HEK293 (cell line): ENCODE results near the gene XPNPEP2.

Experiments
- CTCF ChIA-PET: fragments of 350-600 bp; formaldehyde crosslinking; extraction: SDS; loops from one replicate; lab custom pipeline; 2021; ENCODE audit warnings: antibody characterized with exemption; lab: Yijun Ruan, JAX
- POLR2A ChIA-PET: fragments of 300-600 bp; formaldehyde crosslinking; extraction: SDS; loops from one replicate; lab custom pipeline; 2020; ENCODE audit warnings: antibody characterized with exemption, inconsistent platforms; lab: Yijun Ruan, JAX
- H3K27ac ChIP-seq: fragments of 200-500 bp; sonication (Bioruptor generic); 2 replicates; pipeline ENCODE4 v1.5.1; 2014; ENCODE audit warnings: low read depth, low read length, control low read depth, inconsistent platforms; ENCODE audit errors: extremely low read depth
- H3K36me3 ChIP-seq, 2 experiments: fragments of 200-500 bp in 1 of 2; sonication (Bioruptor generic) in 1 of 2; 1 replicate in 1 of 2; 2 replicates in 1 of 2; pipeline ENCODE4 v1.5.1; 2014 to 2017; ENCODE audit warnings: inconsistent platforms in 2 of 2, low read length in 2 of 2; ENCODE audit not compliant: control insufficient read depth in 2 of 2, insufficient read depth in 1 of 2
- H3K4me1 ChIP-seq: fragments of 200-500 bp; sonication (Bioruptor generic); 2 replicates; pipeline ENCODE4 v1.5.1; 2014; ENCODE audit warnings: mild to moderate bottlenecking, low read length, inconsistent platforms; ENCODE audit not compliant: control insufficient read depth, insufficient read depth
- H3K4me3 ChIP-seq: 2 replicates; pipeline ENCODE4 v1.5.1; 2011; ENCODE audit warnings: low read depth, mild to moderate bottlenecking, control low read depth, low read length, moderate library complexity
- H3K9me3 ChIP-seq: fragments of 200-500 bp; sonication (Bioruptor generic); 2 replicates; pipeline ENCODE4 v1.5.1; 2014; ENCODE audit warnings: low read depth, low read length, inconsistent platforms; ENCODE audit not compliant: control insufficient read depth, insufficient read depth
- KLF7 ChIP-seq: fragments of 450-650 bp; formaldehyde crosslinking; IDR thresholded peaks from 2 replicates; pipeline ENCODE4 v1.5.1; 2016; ENCODE audit warnings: missing biosample characterization, missing genetic modification characterization, borderline replicate concordance
- SCRT1 ChIP-seq: fragments of 450-650 bp; formaldehyde crosslinking; IDR thresholded peaks from 2 replicates; pipeline ENCODE4 v1.5.1; 2016; ENCODE audit warnings: missing biosample characterization, missing genetic modification characterization, borderline replicate concordance
- ZBTB20 ChIP-seq: fragments of 450-650 bp; formaldehyde crosslinking; IDR thresholded peaks from 2 replicates; pipeline ENCODE4 v1.5.1; 2016; ENCODE audit warnings: missing biosample characterization, missing genetic modification characterization
- ZBTB6 ChIP-seq: fragments of 450-650 bp; formaldehyde crosslinking; IDR thresholded peaks from 2 replicates; pipeline ENCODE4 v1.5.1; 2017; ENCODE audit warnings: missing biosample characterization, missing genetic modification characterization
- ZFP41 ChIP-seq: fragments of 450-650 bp; formaldehyde crosslinking; IDR thresholded peaks from 2 replicates; pipeline ENCODE4 v1.5.1; 2016; ENCODE audit warnings: missing biosample characterization, missing genetic modification characterization, borderline replicate concordance
- ZNF248 ChIP-seq: fragments of 450-650 bp; formaldehyde crosslinking; IDR thresholded peaks from 2 replicates; pipeline ENCODE4 v1.5.1; 2017; ENCODE audit warnings: missing biosample characterization, missing genetic modification characterization
- ZNF266 ChIP-seq: fragments of 450-650 bp; formaldehyde crosslinking; IDR thresholded peaks from 2 replicates; pipeline ENCODE4 v1.5.1; 2016; ENCODE audit warnings: missing biosample characterization, missing genetic modification characterization, low read depth
- ZNF394 ChIP-seq: fragments of 450-650 bp; formaldehyde crosslinking; IDR thresholded peaks from 2 replicates; pipeline ENCODE4 v1.5.1; 2016; ENCODE audit warnings: missing biosample characterization, missing genetic modification characterization, mild to moderate bottlenecking, moderate library complexity, borderline replicate concordance
- ZNF501 ChIP-seq: fragments of 450-650 bp; formaldehyde crosslinking; IDR thresholded peaks from 2 replicates; pipeline ENCODE4 v1.5.1; 2016; ENCODE audit warnings: missing biosample characterization, missing genetic modification characterization
- ZNF510 ChIP-seq: fragments of 450-650 bp; formaldehyde crosslinking; IDR thresholded peaks from 2 replicates; pipeline ENCODE4 v1.5.1; 2018; ENCODE audit warnings: mild to moderate bottlenecking, missing genetic modification characterization, missing biosample characterization; ENCODE audit not compliant: insufficient replicate concordance
- ZNF555 ChIP-seq: fragments of 450-650 bp; formaldehyde crosslinking; conservative IDR thresholded peaks from 2 replicates; pipeline ENCODE4 v1.5.1; 2017; ENCODE audit warnings: missing biosample characterization, mild to moderate bottlenecking, missing genetic modification characterization, inconsistent platforms
- ZNF626 ChIP-seq: fragments of 450-650 bp; sonication (Bioruptor Pico); formaldehyde crosslinking; IDR thresholded peaks from 2 replicates; pipeline ENCODE4 v1.5.1; 2018; ENCODE audit warnings: missing biosample characterization, missing genetic modification characterization, inconsistent platforms
- ZNF692 ChIP-seq: fragments of 450-650 bp; formaldehyde crosslinking; IDR thresholded peaks from 2 replicates; pipeline ENCODE4 v1.5.1; 2016; ENCODE audit warnings: missing biosample characterization, missing genetic modification characterization
- ZNF837 ChIP-seq: fragments of 450-650 bp; formaldehyde crosslinking; IDR thresholded peaks from 2 replicates; pipeline ENCODE4 v1.5.1; 2016; ENCODE audit warnings: missing biosample characterization, missing genetic modification characterization
- ZSCAN30 ChIP-seq: fragments of 450-650 bp; IDR thresholded peaks from 2 replicates; pipeline ENCODE4 v1.5.1; 2018; ENCODE audit warnings: missing biosample characterization, mild to moderate bottlenecking, missing genetic modification characterization, moderate library complexity
- ZSCAN4 ChIP-seq: fragments of 450-650 bp; formaldehyde crosslinking; IDR thresholded peaks from 2 replicates; pipeline ENCODE4 v1.5.1; 2017; ENCODE audit warnings: missing biosample characterization, missing genetic modification characterization
- TF ChIP-seq, protein P1 (sequence below): fragments of 450-650 bp; formaldehyde crosslinking; IDR thresholded peaks from 2 replicates; pipeline ENCODE4 v1.5.1; 2016; ENCODE audit warnings: missing biosample characterization, missing genetic modification characterization

Gene XPNPEP2

GRCh38 chrX:129749069-129749468, 10.3 kb downstream of the XPNPEP2 start (continued):
- TF ChIP-seq ZSCAN30 (tag by site-specific recombination) (no peak), KLF7 (no peak), ZNF626 (tag by site-specific recombination) (no peak), ZBTB20 (tag by site-specific recombination) (no peak), ZNF555 (tag by site-specific recombination) (no peak), ZNF837 (tag by site-specific recombination) (no peak)

- no peak overlapping the region for H3K4me3 ChIP-seq
- no peak overlapping the region for H3K27ac ChIP-seq
- no peaks in the 10 kb centered on the region for H3K36me3 ChIP-seq
- H3K9me3 ChIP-seq, result no peaks in the 10 kb centered on the region
- no peaks in the 10 kb centered on the region for H3K4me1 ChIP-seq
- POLR2A ChIA-PET, result no interaction called here
- CTCF ChIA-PET, result interaction anchor here (0.6 to 1.3 kb wide), 2 partner anchors 25 to 67 kb away, joined by 4 to 6 read pairs; no protein-coding TSS in a partner anchor
- TF ChIP-seq ZNF501 (no peak), ZNF394 (tag by site-specific recombination) (no peak), ZNF510 (tag by site-specific recombination) (no peak), ZNF266 (tag by site-specific recombination) (no peak), ZNF248 (tag by site-specific recombination) (no peak), SCRT1 (tag by site-specific recombination) (no peak), ZSCAN4 (tag by site-specific recombination) (no peak), ZNF692 (tag by site-specific recombination) (no peak)
- TF ChIP-seq, protein P1, sequence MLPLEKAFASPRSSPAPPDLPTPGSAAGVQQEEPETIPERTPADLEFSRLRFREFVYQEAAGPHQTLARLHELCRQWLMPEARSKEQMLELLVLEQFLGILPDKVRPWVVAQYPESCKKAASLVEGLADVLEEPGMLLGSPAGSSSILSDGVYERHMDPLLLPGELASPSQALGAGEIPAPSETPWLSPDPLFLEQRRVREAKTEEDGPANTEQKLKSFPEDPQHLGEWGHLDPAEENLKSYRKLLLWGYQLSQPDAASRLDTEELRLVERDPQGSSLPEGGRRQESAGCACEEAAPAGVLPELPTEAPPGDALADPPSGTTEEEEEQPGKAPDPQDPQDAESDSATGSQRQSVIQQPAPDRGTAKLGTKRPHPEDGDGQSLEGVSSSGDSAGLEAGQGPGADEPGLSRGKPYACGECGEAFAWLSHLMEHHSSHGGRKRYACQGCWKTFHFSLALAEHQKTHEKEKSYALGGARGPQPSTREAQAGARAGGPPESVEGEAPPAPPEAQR (tag by site-specific recombination), result no peak
Measured at GRCh38 chrX:129750971-129751370, 12.2 kb downstream of the XPNPEP2 start.

- Histone ChIP-seq H3K4me3 (no peak overlapping the region), H3K4me1 (no peaks in the 10 kb centered on the region), H3K36me3 (no peaks in the 10 kb centered on the region), H3K27ac (no peak overlapping the region), H3K9me3 (no peaks in the 10 kb centered on the region)
- 0 out of 2 replicates have a peak, but pooled peaks have one; percentile 30 for TF ChIP-seq ZBTB6
- TF ChIP-seq ZFP41 (tag by site-specific recombination), result no peak
- POLR2A ChIA-PET, result no interaction called here
- CTCF ChIA-PET, result interaction anchor here (0.6 to 1.9 kb wide), 8 partner anchors 10 to 1222 kb away, joined by 3 to 9 read pairs (median 3); no protein-coding TSS in a partner anchor
Measured at GRCh38 chrX:129754056-129755024, 15.6 kb downstream of the XPNPEP2 start.
